Neural progenitor cell (in vitro differentiated cells): Measurements from ENCODE around the gene ZNF418. TPM values are rescaled to one million over a fixed set of nuclear protein-coding genes. Genes with fewer than 3 reads are reported as not detected.
A peak's percentile ranks its signal among the peaks of the same experiment; 100 is the strongest.

ENCODE experiments used
- DNase-seq: peaks from one replicate; pipeline ENCODE4 v3.0.0-alpha.2; 2016; ENCODE audit warnings: low spot score
- H2AFZ ChIP-seq: fragments of 200-600 bp; sonication (generic); replicated peaks from 2 replicates; pipeline ENCODE4 v1.6.1; 2016; ENCODE audit warnings: antibody characterized with exemption
- H3F3A ChIP-seq: fragments of 200-600 bp; sonication (generic); 2 replicates; pipeline ENCODE4 v1.6.1; 2016; ENCODE audit warnings: antibody characterized with exemption, low read depth
- H3K27ac ChIP-seq: fragments of 200-600 bp; sonication (generic); 2 replicates; pipeline ENCODE4 v1.5.1; 2016; ENCODE audit warnings: mild to moderate bottlenecking
- H3K27me3 ChIP-seq: fragments of 200-600 bp; sonication (generic); 2 replicates; pipeline ENCODE4 v1.6.1; 2016; ENCODE audit warnings: mild to moderate bottlenecking, moderate library complexity
- H3K36me3 ChIP-seq: fragments of 200-600 bp; sonication (generic); 2 replicates; pipeline ENCODE4 v1.5.1; 2016
- H3K4me1 ChIP-seq: fragments of 200-600 bp; sonication (generic); 2 replicates; pipeline ENCODE4 v1.6.1; 2016; ENCODE audit warnings: mixed run types
- H3K4me2 ChIP-seq: fragments of 200-600 bp; sonication (generic); 2 replicates; pipeline ENCODE4 v1.6.1; 2016
- H3K4me3 ChIP-seq: fragments of 200-600 bp; sonication (generic); 2 replicates; pipeline ENCODE4 v1.5.1; 2016
- H3K79me2 ChIP-seq: fragments of 200-600 bp; sonication (generic); 2 replicates; pipeline ENCODE4 v1.6.1; 2016; ENCODE audit warnings: low read depth
- H3K9ac ChIP-seq: fragments of 200-600 bp; sonication (generic); 2 replicates; pipeline ENCODE4 v1.6.1; 2016
- H3K9me3 ChIP-seq: fragments of 200-600 bp; sonication (generic); 2 replicates; pipeline ENCODE4 v1.5.1; 2016; ENCODE audit warnings: low read depth
- H4K20me1 ChIP-seq: fragments of 200-600 bp; sonication (generic); 2 replicates; pipeline ENCODE4 v1.6.1; 2016; ENCODE audit warnings: low read depth
- H3K27ac Mint-ChIP-seq: 3 replicates; pipeline ENCODE4 v1.8.0; 2021; ENCODE audit warnings: mixed read lengths
- H3K27me3 Mint-ChIP-seq: 2 replicates; pipeline ENCODE4 v1.8.0; 2022; ENCODE audit warnings: low read depth, mild to moderate bottlenecking, inconsistent platforms, moderate library complexity, mixed read lengths; ENCODE audit not compliant: insufficient read depth
- H3K36me3 Mint-ChIP-seq: 3 replicates; pipeline ENCODE4 v1.8.0; 2021; ENCODE audit warnings: mixed read lengths
- H3K4me1 Mint-ChIP-seq: 3 replicates; pipeline ENCODE4 v1.8.0; 2021; ENCODE audit warnings: mixed read lengths
- H3K4me3 Mint-ChIP-seq: 3 replicates; pipeline ENCODE4 v1.8.0; 2021; ENCODE audit warnings: mild to moderate bottlenecking, moderate library complexity, mixed read lengths
- H3K9me3 Mint-ChIP-seq: 3 replicates; pipeline ENCODE4 v1.8.0; 2020; ENCODE audit warnings: mixed read lengths
- EZH2 ChIP-seq: fragments of 200-600 bp; sonication (generic); IDR thresholded peaks from 2 replicates; pipeline ENCODE4 v1.6.1; 2017; ENCODE audit warnings: antibody characterized with exemption, mild to moderate bottlenecking, moderate library complexity
- EZH2phosphoT487 ChIP-seq: fragments of 200-600 bp; sonication (generic); IDR thresholded peaks from 2 replicates; pipeline ENCODE4 v1.6.1; 2017; ENCODE audit warnings: antibody characterized with exemption
- total RNA-seq: library from RNA; depleted of rRNA; stranded (reverse); fragments of >200 nt; gene quantifications from 2 replicates; pipeline ENCODE4 v1.2.3, GENCODE V29; 2015; ENCODE audit warnings: low replicate concordance
- TF ChIP-seq, protein P1 (sequence below): fragments of 200-600 bp; sonication (generic); IDR thresholded peaks from 2 replicates; pipeline ENCODE4 v1.5.1; 2017; ENCODE audit warnings: antibody characterized with exemption, mild to moderate bottlenecking

ZNF418 gene
- total RNA-seq, 1 donor from 2014 or later = 43.0 TPM

- no peak overlapping the region for H3K27ac ChIP-seq
- no peaks in the 10 kb centered on the region for H3K36me3 ChIP-seq
- H3K4me2 ChIP-seq = no peak overlapping the region
- H3F3A ChIP-seq = no peaks in the 10 kb centered on the region
- H3K9me3 Mint-ChIP-seq = peaks cover 64% of the 10 kb centered on the region
- H3K27me3 ChIP-seq = no peaks in the 10 kb centered on the region
- H3K27ac Mint-ChIP-seq = no peak overlapping the region
- H3K4me3 Mint-ChIP-seq = no peak overlapping the region
- peaks cover 20% of the 10 kb centered on the region for H3K36me3 Mint-ChIP-seq
- DNase-seq = no peak
- H3K9me3 ChIP-seq = no peaks in the 10 kb centered on the region
- no peak overlapping the region for H3K9ac ChIP-seq
- no peak overlapping the region for H3K4me3 ChIP-seq
- peaks cover 10% of the 10 kb centered on the region for H3K4me1 ChIP-seq
- no peak overlapping the region for H2AFZ ChIP-seq
- peaks cover 6% of the 10 kb centered on the region for H3K27me3 Mint-ChIP-seq
- TF ChIP-seq, protein P1, sequence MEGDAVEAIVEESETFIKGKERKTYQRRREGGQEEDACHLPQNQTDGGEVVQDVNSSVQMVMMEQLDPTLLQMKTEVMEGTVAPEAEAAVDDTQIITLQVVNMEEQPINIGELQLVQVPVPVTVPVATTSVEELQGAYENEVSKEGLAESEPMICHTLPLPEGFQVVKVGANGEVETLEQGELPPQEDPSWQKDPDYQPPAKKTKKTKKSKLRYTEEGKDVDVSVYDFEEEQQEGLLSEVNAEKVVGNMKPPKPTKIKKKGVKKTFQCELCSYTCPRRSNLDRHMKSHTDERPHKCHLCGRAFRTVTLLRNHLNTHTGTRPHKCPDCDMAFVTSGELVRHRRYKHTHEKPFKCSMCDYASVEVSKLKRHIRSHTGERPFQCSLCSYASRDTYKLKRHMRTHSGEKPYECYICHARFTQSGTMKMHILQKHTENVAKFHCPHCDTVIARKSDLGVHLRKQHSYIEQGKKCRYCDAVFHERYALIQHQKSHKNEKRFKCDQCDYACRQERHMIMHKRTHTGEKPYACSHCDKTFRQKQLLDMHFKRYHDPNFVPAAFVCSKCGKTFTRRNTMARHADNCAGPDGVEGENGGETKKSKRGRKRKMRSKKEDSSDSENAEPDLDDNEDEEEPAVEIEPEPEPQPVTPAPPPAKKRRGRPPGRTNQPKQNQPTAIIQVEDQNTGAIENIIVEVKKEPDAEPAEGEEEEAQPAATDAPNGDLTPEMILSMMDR = no peak
- TF ChIP-seq EZH2 (no peak), EZH2phosphoT487 (no peak)
- H4K20me1 ChIP-seq = no peaks in the 10 kb centered on the region
- peaks cover 29% of the 10 kb centered on the region for H3K79me2 ChIP-seq
- peaks cover 8% of the 10 kb centered on the region for H3K4me1 Mint-ChIP-seq
Measured at GRCh38 chr19:57949702-57950101, 14.5 kb upstream of the ZNF418 start.

DNA sequence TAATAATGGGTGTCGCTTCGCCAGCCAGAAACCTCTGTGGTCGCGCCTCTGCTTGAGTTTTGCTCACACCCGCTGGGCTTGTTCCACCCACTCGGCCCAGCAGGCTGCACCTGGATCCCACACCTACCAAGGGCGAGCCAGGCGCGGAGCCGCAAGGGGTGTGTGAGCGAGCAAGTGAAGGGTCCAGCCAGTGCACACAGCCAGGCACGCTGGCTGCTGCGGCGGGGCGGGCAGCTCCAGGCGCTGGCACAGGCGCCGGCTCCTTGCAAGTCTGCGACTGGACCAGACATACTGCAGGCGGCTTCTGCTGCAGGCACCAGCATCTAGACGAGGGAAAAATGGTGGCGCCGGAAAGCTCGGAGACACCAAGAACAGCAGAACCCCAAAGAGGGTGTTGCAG is 14.1 kb upstream of the ZNF418 start:
- Histone ChIP-seq H3K9me3 (no peaks in the 10 kb centered on the region), H4K20me1 (no peaks in the 10 kb centered on the region), H3K79me2 (peaks cover 33% of the 10 kb centered on the region), H3K4me2 (no peak overlapping the region), H3K36me3 (no peaks in the 10 kb centered on the region), H3F3A (no peaks in the 10 kb centered on the region), H2AFZ (no peak overlapping the region), H3K27ac (no peak overlapping the region), H3K27me3 (no peaks in the 10 kb centered on the region), H3K4me3 (no peak overlapping the region), H3K4me1 (peaks cover 10% of the 10 kb centered on the region), H3K9ac (no peak overlapping the region)
- Mint-ChIP-seq H3K9me3 (peaks cover 64% of the 10 kb centered on the region), H3K4me1 (peaks cover 8% of the 10 kb centered on the region), H3K27me3 (peaks cover 6% of the 10 kb centered on the region), H3K4me3 (no peak overlapping the region), H3K27ac (no peak overlapping the region), H3K36me3 (peaks cover 24% of the 10 kb centered on the region)
- no peak for DNase-seq
- no peak for TF ChIP-seq EZH2

DNA sequence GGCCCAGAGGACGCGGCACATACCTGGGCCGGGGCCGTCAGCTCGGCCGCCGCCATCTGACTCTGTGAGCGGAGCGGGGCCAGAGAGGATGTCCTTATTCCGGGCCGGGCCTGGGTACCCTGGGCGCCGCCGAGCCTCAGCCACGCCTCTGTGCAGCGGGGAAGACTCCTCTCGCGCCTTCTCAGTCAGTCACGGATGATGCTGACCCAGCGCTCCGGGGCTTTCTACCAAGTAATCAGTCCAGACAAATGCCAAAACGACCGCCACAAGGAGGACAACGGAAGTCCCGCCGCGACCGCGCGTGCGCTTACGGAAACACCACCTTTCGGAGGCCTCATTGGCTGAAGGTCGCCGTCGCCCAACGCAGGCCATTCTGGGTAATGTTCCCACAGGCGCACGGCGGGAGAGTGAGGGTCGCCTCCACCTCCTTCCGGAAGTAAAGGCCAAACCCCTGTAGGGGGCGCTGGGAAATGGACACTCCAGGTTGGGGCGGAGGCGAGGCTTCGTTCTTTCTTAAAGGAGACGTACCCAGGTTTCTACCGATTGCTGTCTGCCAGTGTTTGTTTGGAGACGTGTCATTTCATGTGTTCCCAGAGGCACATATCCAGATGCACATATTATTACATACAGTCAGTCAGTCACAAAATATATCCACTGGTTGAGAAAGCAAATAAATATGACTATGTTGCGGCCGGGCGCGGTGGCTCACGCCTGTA is 12.4 kb upstream of the ZNF418 start, which contains the start of gene ZNF256:
TSS of gene ZNF256 (minus strand) at position 288 of the 716 bp plus-strand sequence. CDS start at position 56, 232 bp downstream.
- TF ChIP-seq, protein P1 = peak; percentile 70
- TF ChIP-seq EZH2phosphoT487 = no peak
- no peaks in the 10 kb centered on the region for H4K20me1 ChIP-seq
- H3K27ac ChIP-seq = no peak within 1 kb of the TSS
- peak within 1 kb of the TSS; percentile 98 for H3K4me3 ChIP-seq
- Mint-ChIP-seq H3K9me3 (peaks cover 68% of the 10 kb centered on the region), H3K4me1 (peaks cover 8% of the 10 kb centered on the region), H3K36me3 (peaks cover 41% of the 10 kb centered on the region), H3K27ac (peak within 1 kb of the TSS; percentile 90), H3K4me3 (peak within 1 kb of the TSS; percentile 96), H3K27me3 (peaks cover 6% of the 10 kb centered on the region)
- no peaks in the 10 kb centered on the region for H3F3A ChIP-seq
- H3K9ac ChIP-seq = peak within 1 kb of the TSS; percentile 92
- H2AFZ ChIP-seq = peak within 1 kb of the TSS; percentile 98
- H3K79me2 ChIP-seq = peaks cover 50% of the 10 kb centered on the region
- no peaks in the 10 kb centered on the region for H3K27me3 ChIP-seq
- H3K9me3 ChIP-seq = no peaks in the 10 kb centered on the region
- peak within 1 kb of the TSS; percentile 83 for H3K4me2 ChIP-seq
- peaks cover 10% of the 10 kb centered on the region for H3K4me1 ChIP-seq
- H3K36me3 ChIP-seq = no peaks in the 10 kb centered on the region
- peak; percentile 99 for DNase-seq

- H3K9me3 Mint-ChIP-seq = peaks cover 73% of the 10 kb centered on the region
- peaks cover 3% of the 10 kb centered on the region for H3K36me3 ChIP-seq
- H3K79me2 ChIP-seq = peaks cover 52% of the 10 kb centered on the region
- H3K4me3 Mint-ChIP-seq = peak overlapping the region; percentile 96
- TF ChIP-seq, protein P1 = no peak
- TF ChIP-seq EZH2phosphoT487 (no peak), EZH2 (no peak)
- H3K36me3 Mint-ChIP-seq = peaks cover 46% of the 10 kb centered on the region
- peaks cover 6% of the 10 kb centered on the region for H3K27me3 Mint-ChIP-seq
- peaks cover 10% of the 10 kb centered on the region for H3K4me1 ChIP-seq
- H3K9ac ChIP-seq = peak overlapping the region; percentile 92
- no peak overlapping the region for H3K27ac Mint-ChIP-seq
- peak overlapping the region; percentile 98 for H2AFZ ChIP-seq
- H3K27ac ChIP-seq = no peak overlapping the region
- H3K4me2 ChIP-seq = peak overlapping the region; percentile 83
- peak overlapping the region; percentile 98 for H3K4me3 ChIP-seq
- H3F3A ChIP-seq = no peaks in the 10 kb centered on the region
- no peak for DNase-seq
- no peaks in the 10 kb centered on the region for H4K20me1 ChIP-seq
- peaks cover 8% of the 10 kb centered on the region for H3K4me1 Mint-ChIP-seq
- no peaks in the 10 kb centered on the region for H3K9me3 ChIP-seq
- no peaks in the 10 kb centered on the region for H3K27me3 ChIP-seq
Measured at GRCh38 chr19:57947088-57947418, 11.9 kb upstream of the ZNF418 start.
